Measurements from ENCODE around the gene DPEP3. TPM values are rescaled to one million over a fixed set of nuclear protein-coding genes. Genes with fewer than 3 reads are reported as not detected.

The DPEP3 gene
- under 1 TPM; 0.16 to 0.25 TPM for total RNA-seq

- Mint-ChIP-seq H3K27ac (no peak within 1 kb of the TSS), H3K36me3 (ENCODE audit: low read depth) (no peaks in the 10 kb centered on the region), H3K4me3 (no peak within 1 kb of the TSS), H3K4me1 (ENCODE audit: low read depth) (peaks cover 21% of the 10 kb centered on the region), H3K9me3 (no peaks in the 10 kb centered on the region), H3K27me3 (no peaks in the 10 kb centered on the region)
- DNase-seq (no peak), ATAC-seq (no peak)
- TF ChIP-seq CTCF (IDR thresholded peaks at IDR 0.05): peak; percentile 39
- ChIA-PET CTCF (interaction anchor here (0.8 to 1.6 kb wide), 4 partner anchors 9 to 50 kb away, joined by 3 to 6 read pairs (median 4); no protein-coding TSS in a partner anchor), POLR2A (no interaction called here)
- intact Hi-C loops (cut with micrococcal nuclease): no loop called here
Observed at GRCh38 chr16:67979955-67980678, at the start of gene DPEP3. TSS of gene DPEP3 (minus strand) at chr16:67980499. CDS start at chr16:67980380, 119 bp downstream.

- peaks cover 14% of the 10 kb centered on the region for H3K4me1 Mint-ChIP-seq (ENCODE audit: low read depth)
- CTCF ChIA-PET: interaction anchor here (1.0 to 9.2 kb wide), 4 partner anchors 12 to 212 kb away, joined by 3 to 61 read pairs (median 8); no protein-coding TSS in a partner anchor
- no peak for TF ChIP-seq CTCF (IDR thresholded peaks at IDR 0.05)
- ATAC-seq (no peak), DNase-seq (no peak)
- intact Hi-C loops (cut with micrococcal nuclease): no loop called here
- H3K4me3 Mint-ChIP-seq: no peak overlapping the region
- H3K36me3 Mint-ChIP-seq (ENCODE audit: low read depth): peaks cover 27% of the 10 kb centered on the region
- POLR2A ChIA-PET: interaction anchor here (1.0 to 1.3 kb wide), 3 partner anchors 85 to 167 kb away, joined by 3 to 4 read pairs (median 3); partner anchors contain the start of genes LCAT and PSMB10
- no peaks in the 10 kb centered on the region for H3K9me3 Mint-ChIP-seq
- H3K27me3 Mint-ChIP-seq: no peaks in the 10 kb centered on the region
- H3K27ac Mint-ChIP-seq: no peak overlapping the region
Observed at GRCh38 chr16:68028996-68029395, 48.7 kb upstream of the DPEP3 start.

- Mint-ChIP-seq H3K27ac (peak within 1 kb of the TSS; percentile 96), H3K4me3 (peak within 1 kb of the TSS; percentile 87), H3K9me3 (no peaks in the 10 kb centered on the region), H3K36me3 (ENCODE audit: low read depth) (peaks cover 40% of the 10 kb centered on the region), H3K4me1 (ENCODE audit: low read depth) (peaks cover 23% of the 10 kb centered on the region), H3K27me3 (no peaks in the 10 kb centered on the region)
- peak; percentile 93 for ATAC-seq
- no peak for TF ChIP-seq CTCF (IDR thresholded peaks at IDR 0.05)
- intact Hi-C loops (cut with micrococcal nuclease): no loop called here
- peak; percentile 95 for DNase-seq
- ChIA-PET CTCF (interaction anchor here (0.8 to 9.2 kb wide), 12 partner anchors 9 to 205 kb away, joined by 3 to 61 read pairs (median 4); partner anchors contain the start of genes DPEP2 and NRN1L), POLR2A (interaction anchor here (0.6 to 3.2 kb wide), 37 partner anchors 10 to 305 kb away, joined by 3 to 26 read pairs (median 4); partner anchors contain the start of genes DPEP2, NFATC3, PSMB10 and SLC12A4)
Observed at GRCh38 chr16:68022728-68023537, 42.6 kb upstream of the DPEP3 start, which contains the start of the genes DDX28 and DUS2. TSS of gene DDX28 (minus strand) at chr16:68023232. CDS start at chr16:68023202, 30 bp downstream. TSS of gene DUS2 (plus strand) at chr16:68023284. CDS start at chr16:68038024, 14,740 bp downstream.

GRCh38 chr16:68022278-68022727 is 42.0 kb upstream of the DPEP3 start:
- POLR2A ChIA-PET: interaction anchor here (0.7 to 3.2 kb wide), 20 partner anchors 10 to 86 kb away, joined by 3 to 26 read pairs (median 6); partner anchors contain the start of genes NFATC3, PSMB10 and SLC12A4
- H3K27ac Mint-ChIP-seq: peak overlapping the region; percentile 96
- ATAC-seq (no peak), DNase-seq (no peak)
- H3K36me3 Mint-ChIP-seq (ENCODE audit: low read depth): peaks cover 34% of the 10 kb centered on the region
- no peak for TF ChIP-seq CTCF (IDR thresholded peaks at IDR 0.05)
- peak overlapping the region; percentile 87 for H3K4me3 Mint-ChIP-seq
- H3K9me3 Mint-ChIP-seq: no peaks in the 10 kb centered on the region
- CTCF ChIA-PET: interaction anchor here (0.8 to 9.2 kb wide), 12 partner anchors 9 to 138 kb away, joined by 3 to 61 read pairs (median 4); partner anchors contain the start of genes DPEP2 and NRN1L
- intact Hi-C loops (cut with micrococcal nuclease): no loop called here
- no peaks in the 10 kb centered on the region for H3K27me3 Mint-ChIP-seq
- H3K4me1 Mint-ChIP-seq (ENCODE audit: low read depth): peaks cover 23% of the 10 kb centered on the region

Measured in activated CD8-positive, alpha-beta T cell treated with anti-CD3 and anti-CD28 coated beads for 36 hours (primary cell).